ENCODE results near the gene ADK. TPM values are rescaled to one million over a fixed set of nuclear protein-coding genes. Genes with fewer than 3 reads are reported as not detected.

Gene ADK
- total RNA-seq, 1 donor from 2014 or later = 34.9 TPM

Other genes with a start within 250 kb of the ADK start
- 64.7 TPM for gene PLAU, start 240.1 kb upstream of the ADK start, total RNA-seq
- 129 TPM for gene VCL, start 153.1 kb upstream of the ADK start, total RNA-seq
- gene AP3M1, start 393 bp upstream of the ADK start, total RNA-seq = 34.1 TPM

Measured in mesenteric fat pad (tissue), 1 donor.